K562 (cell line): Measurements from ENCODE around the gene ABLIM2. TPM values are rescaled to one million over a fixed set of nuclear protein-coding genes. Genes with fewer than 3 reads are reported as not detected.
"Not testable (repeated sequence)": the region's sequence is repeated elsewhere in the genome, so short reads cannot be mapped to it uniquely, and the experiment has no call there.

Source experiments
- ATAC-seq: fragments of 200-7000 bp; cut with Tn5 transposase; 3 replicates; pipeline ENCODE4 v1.9.1; 2020; ENCODE audit warnings: moderate library complexity
- BruUV-seq: library from RNA; stranded (reverse); fragments of 400-500 nt; replicated peaks from 2 replicates; lab custom pipeline; 2021; lab: Mats Ljungman, UMichigan
- CTCF ChIA-PET: fragments of 300-600 bp; formaldehyde crosslinking; extraction: SDS; loops from one replicate; lab custom pipeline; 2021; ENCODE audit warnings: low intra/inter-chr PET ratio; lab: Yijun Ruan, JAX
- POLR2A ChIA-PET: fragments of 300-600, 350-650 bp; sonication (Branson Sonifier 250); formaldehyde crosslinking; extraction: SDS; loops from one replicate; lab custom pipeline; 2021; ENCODE audit warnings: antibody characterized with exemption, inconsistent platforms; lab: Yijun Ruan, JAX
- DNase-seq, 4 experiments: peaks; one replicate each; pipeline versions ENCODE4 v3.0.0 to v3.0.0-alpha.2; 2011 to 2018; ENCODE audit warnings: low spot score in 3 of 4, mixed read lengths in 3 of 4; ENCODE audit errors: extremely low read depth in 1 of 4
- FAIRE-seq: peaks from 2 replicates; lab custom pipeline; 2011; peaks lifted over from hg19 to GRCh38; lab: Jason Lieb, UNC
- H2AFZ ChIP-seq: 2 replicates; pipeline ENCODE4 v1.6.0; 2011; ENCODE audit warnings: low read depth, low read length, control low read depth, inconsistent platforms
- H3K27ac ChIP-seq: fragments of 200-600 bp; 3 replicates; pipeline ENCODE4 v1.8.0; 2011; ENCODE audit warnings: low read depth, mild to moderate bottlenecking, control low read depth, inconsistent platforms, low read length, moderate library complexity, mixed read lengths; ENCODE audit errors: extremely low read depth
- H3K27me3 ChIP-seq, 2 experiments: fragments of 300-600 bp in 1 of 2; 2 replicates in 1 of 2; 3 replicates in 1 of 2; pipeline versions ENCODE4 v1.6.0 to v1.8.0; 2011; ENCODE audit warnings: inconsistent platforms in 2 of 2, low read length in 2 of 2, mild to moderate bottlenecking in 1 of 2, mixed read lengths in 1 of 2, moderate library complexity in 1 of 2; ENCODE audit not compliant: control insufficient read depth in 2 of 2, insufficient read depth in 2 of 2
- H3K36me3 ChIP-seq: fragments of 300-600 bp; 3 replicates; pipeline ENCODE4 v1.8.0; 2011; ENCODE audit warnings: mild to moderate bottlenecking, low read length, inconsistent platforms; ENCODE audit not compliant: control insufficient read depth, insufficient read depth
- H3K4me1 ChIP-seq, 2 experiments: fragments of 200-600 bp in 1 of 2; replicated peaks in 1 of 2; 2 replicates in 1 of 2; 3 replicates in 1 of 2; pipeline versions ENCODE4 v1.5.1 to v1.8.0; 2011; ENCODE audit warnings: inconsistent platforms in 2 of 2, low read length in 2 of 2, mild to moderate bottlenecking in 1 of 2, mixed read lengths in 1 of 2, moderate library complexity in 1 of 2; ENCODE audit not compliant: control insufficient read depth in 2 of 2, insufficient read depth in 2 of 2
- H3K4me2 ChIP-seq: 2 replicates; pipeline ENCODE4 v1.6.1; 2011; ENCODE audit warnings: low read length, control low read depth, inconsistent platforms, mixed read lengths; ENCODE audit not compliant: insufficient read depth
- H3K4me3 ChIP-seq: fragments of 200-600 bp; sonication (generic), shearing (Covaris generic); 2 replicates; pipeline ENCODE4 v1.5.1; 2016; ENCODE audit warnings: control low read depth, inconsistent platforms
- H3K79me2 ChIP-seq: fragments of 200-600 bp; 3 replicates; pipeline ENCODE4 v1.8.0; 2011; ENCODE audit warnings: low read length, inconsistent platforms; ENCODE audit not compliant: control insufficient read depth, insufficient read depth
- H3K9ac ChIP-seq, 2 experiments: 2 replicates each; pipeline versions ENCODE4 v1.6.0 to v1.6.1; 2011; ENCODE audit warnings: low read depth in 2 of 2, low read length in 2 of 2, control low read depth in 1 of 2, inconsistent platforms in 1 of 2, mild to moderate bottlenecking in 1 of 2, mixed read lengths in 1 of 2; ENCODE audit not compliant: insufficient read depth in 1 of 2
- H3K9me1 ChIP-seq: one replicate; pipeline ENCODE4 v1.6.0; 2011; ENCODE audit warnings: inconsistent platforms, mild to moderate bottlenecking, low read length, moderate library complexity; ENCODE audit not compliant: control insufficient read depth, insufficient read depth
- H3K9me3 ChIP-seq: replicated peaks from 2 replicates; pipeline ENCODE4 v1.5.1; 2011; ENCODE audit warnings: low read depth, low read length, inconsistent platforms; ENCODE audit not compliant: control insufficient read depth, insufficient read depth
- H4K20me1 ChIP-seq: replicated peaks from 2 replicates; pipeline ENCODE4 v1.6.1; 2011; ENCODE audit warnings: low read length, inconsistent platforms, mixed read lengths; ENCODE audit not compliant: control insufficient read depth, insufficient read depth
- WGBS: fragments of 100-300 bp; shearing (Covaris generic); methylation state at CpG from one replicate; pipeline ENCODE4 v1.1.6; 2016; ENCODE audit warnings: low coverage, mixed read lengths; ENCODE audit not compliant: insufficient coverage; ENCODE audit errors: missing lambda C conversion rate; 5-methylcytosine and 5-hydroxymethylcytosine counted together
- in situ Hi-C: fragments of 300-500 bp; cut with MboI; formaldehyde crosslinking; loops from 4 replicates; pipeline ENCODE4 v1.15.0; 2018; ENCODE audit warnings: inconsistent platforms, mixed read lengths
- intact Hi-C: fragments of 100-400 bp; cut with micrococcal nuclease; formaldehyde crosslinking; loops from 2 replicates; pipeline ENCODE4 v1.14.2; 2022
- polyA plus RNA-seq, 8 experiments: library from polyadenylated mRNA; depleted of rRNA in 4 of 8; stranded (reverse) in 5 of 8; unstranded in 3 of 8; fragments of >200 nt; fragmentation: Nextera tagmentation in 2 of 8; fragmentation: Illumina TruSeq in 1 of 8; extraction: Ambion mirVana in 2 of 8; extraction: Trizol in 1 of 8; gene quantifications; 2 replicates each; pipeline versions ENCODE4 v1.2.1 to v1.2.3, GENCODE V29; 2011 to 2014; ENCODE audit warnings: inconsistent platforms in 1 of 8, missing spikeins in 1 of 8
- total RNA-seq, 7 experiments: library from RNA; depleted of rRNA in 6 of 7; stranded (reverse); fragments of >200 nt in 6 of 7; fragmentation: Illumina TruSeq in 2 of 7; extraction: Trizol in 2 of 7; gene quantifications; 2 replicates each; pipeline versions ENCODE4 v1.2.1 to v1.2.3, GENCODE V29; 2011 to 2021; ENCODE audit warnings: low replicate concordance in 1 of 7
- TF ChIP-seq, protein P1 (sequence below): fragments of 450-650 bp; IDR thresholded peaks from 2 replicates; pipeline ENCODE4 v1.6.1; 2017; ENCODE audit warnings: antibody characterized with exemption

ABLIM2 gene
- total and polyA plus RNA-seq, 9 of the 15 experiments (the other 6 are each of a cell fraction or from before 2014, with no cell fraction given) = not detected

- Histone ChIP-seq H4K20me1 (no peaks in the 10 kb centered on the region; the same call in 1 of the 2 replicates), H3K27me3 (peaks cover 10 to 34% of the 10 kb centered on the region in 2 experiments; a peak in 4 of 5 replicates), H3K27ac (no peak overlapping the region), H3K4me1 (peaks cover 0 to 9% of the 10 kb centered on the region in 2 experiments; a peak in 1 of 5 replicates), H3K4me3 (no peak overlapping the region), H3K79me2 (no peaks in the 10 kb centered on the region), H3K36me3 (no peaks in the 10 kb centered on the region), H3K9me3 (no peaks in the 10 kb centered on the region), H3K9ac (no peak overlapping the region), H2AFZ (no peak overlapping the region), H3K4me2 (no peak overlapping the region), H3K9me1 (no peaks in the 10 kb centered on the region)
- in situ Hi-C loops = no loop called here
- ChIA-PET CTCF (no interaction called here), POLR2A (no interaction called here)
- 22% methylated on average over 11 of the region's 12 CpGs for WGBS
- DNase-seq (no peak), FAIRE-seq (no peak), ATAC-seq (no peak)
- intact Hi-C loops = no loop called here
- BruUV-seq = no TSS peak
- TF ChIP-seq, protein P1, sequence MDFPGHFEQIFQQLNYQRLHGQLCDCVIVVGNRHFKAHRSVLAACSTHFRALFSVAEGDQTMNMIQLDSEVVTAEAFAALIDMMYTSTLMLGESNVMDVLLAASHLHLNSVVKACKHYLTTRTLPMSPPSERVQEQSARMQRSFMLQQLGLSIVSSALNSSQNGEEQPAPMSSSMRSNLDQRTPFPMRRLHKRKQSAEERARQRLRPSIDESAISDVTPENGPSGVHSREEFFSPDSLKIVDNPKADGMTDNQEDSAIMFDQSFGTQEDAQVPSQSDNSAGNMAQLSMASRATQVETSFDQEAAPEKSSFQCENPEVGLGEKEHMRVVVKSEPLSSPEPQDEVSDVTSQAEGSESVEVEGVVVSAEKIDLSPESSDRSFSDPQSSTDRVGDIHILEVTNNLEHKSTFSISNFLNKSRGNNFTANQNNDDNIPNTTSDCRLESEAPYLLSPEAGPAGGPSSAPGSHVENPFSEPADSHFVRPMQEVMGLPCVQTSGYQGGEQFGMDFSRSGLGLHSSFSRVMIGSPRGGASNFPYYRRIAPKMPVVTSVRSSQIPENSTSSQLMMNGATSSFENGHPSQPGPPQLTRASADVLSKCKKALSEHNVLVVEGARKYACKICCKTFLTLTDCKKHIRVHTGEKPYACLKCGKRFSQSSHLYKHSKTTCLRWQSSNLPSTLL = no peak
Observed at GRCh38 chr4:7918981-7919380, 239.6 kb downstream of the ABLIM2 start.

- H3K36me3 ChIP-seq, ATAC-seq, intact Hi-C loops, H3K27ac ChIP-seq, H3K4me3 ChIP-seq, DNase-seq, in situ Hi-C loops, H2AFZ ChIP-seq, H3K4me1 ChIP-seq, CTCF ChIA-PET, H3K4me2 ChIP-seq, H3K79me2 ChIP-seq, FAIRE-seq, POLR2A ChIA-PET, H4K20me1 ChIP-seq, H3K9me3 ChIP-seq, H3K9ac ChIP-seq, BruUV-seq, H3K9me1 ChIP-seq: not testable (repeated sequence)
- WGBS = 20% methylated on average over 17 of the region's 18 CpGs
- H3K27me3 ChIP-seq = peaks cover 10 to 34% of the 10 kb centered on the region in 2 experiments; a peak in 4 of 5 replicates
Observed at GRCh38 chr4:7918187-7918586, 240.4 kb downstream of the ABLIM2 start.
